Fibroblast of lung (primary cell): ENCODE data around the gene ZFP69B. TPM values are rescaled to one million over a fixed set of nuclear protein-coding genes. Genes with fewer than 3 reads are reported as not detected.

Experiments used
- DNase-seq, 2 donors: peaks; one replicate each; pipeline versions ENCODE4 v3.0.0 to v3.0.0-alpha.2; 2010; ENCODE audit warnings: low read depth in 2 of 2
- H2AFZ ChIP-seq: 2 replicates; pipeline ENCODE4 v1.5.1; 2012; ENCODE audit warnings: low read length, control low read depth, inconsistent platforms
- H3K27ac ChIP-seq: 2 replicates; pipeline ENCODE4 v1.5.1; 2011; ENCODE audit warnings: low read length, control low read depth; ENCODE audit not compliant: insufficient read depth
- H3K27me3 ChIP-seq: 2 replicates; pipeline ENCODE4 v1.5.1; 2011; ENCODE audit warnings: mild to moderate bottlenecking, low read length; ENCODE audit not compliant: control insufficient read depth, insufficient read depth
- H3K36me3 ChIP-seq: 2 replicates; pipeline ENCODE4 v1.5.1; 2011; ENCODE audit warnings: low read length; ENCODE audit not compliant: control insufficient read depth, insufficient read depth
- H3K4me1 ChIP-seq: 2 replicates; pipeline ENCODE4 v1.5.1; 2011; ENCODE audit warnings: low read length; ENCODE audit not compliant: control insufficient read depth, insufficient read depth; ENCODE audit errors: extremely low read depth
- H3K4me2 ChIP-seq: 2 replicates; pipeline ENCODE4 v1.5.1; 2011; ENCODE audit warnings: low read length, control low read depth; ENCODE audit not compliant: insufficient read depth; ENCODE audit errors: extremely low read depth
- H3K4me3 ChIP-seq, 4 experiments: fragments of 200-600 bp in 1 of 4; sonication (generic) in 1 of 4; replicated peaks in 1 of 4; 2 replicates each; pipeline ENCODE4 v1.5.1; 2011 to 2016; ENCODE audit warnings: low read length in 4 of 4, low read depth in 3 of 4, mild to moderate bottlenecking in 3 of 4, control low read depth in 2 of 4, inconsistent platforms in 1 of 4, mixed read lengths in 1 of 4; ENCODE audit not compliant: insufficient read depth in 1 of 4; ENCODE audit errors: control extremely low read depth in 1 of 4
- H3K79me2 ChIP-seq: 2 replicates; pipeline ENCODE4 v1.5.1; 2012; ENCODE audit warnings: mild to moderate bottlenecking, low read length, inconsistent platforms; ENCODE audit not compliant: control insufficient read depth, insufficient read depth
- H3K9ac ChIP-seq: 2 replicates; pipeline ENCODE4 v1.5.1; 2011; ENCODE audit warnings: mild to moderate bottlenecking, low read length, control low read depth; ENCODE audit not compliant: insufficient read depth
- H3K9me3 ChIP-seq: 2 replicates; pipeline ENCODE4 v1.5.1; 2012; ENCODE audit warnings: low read depth, low read length; ENCODE audit not compliant: control insufficient read depth, insufficient read depth
- H4K20me1 ChIP-seq: 2 replicates; pipeline ENCODE4 v1.5.1; 2011; ENCODE audit warnings: low read length; ENCODE audit not compliant: control insufficient read depth, insufficient read depth; ENCODE audit errors: extremely low read depth
- CTCF ChIP-seq, 2 donors: IDR thresholded peaks in 1 of 2; conservative IDR thresholded peaks in 1 of 2; 1 replicate in 1 of 2; 2 replicates in 1 of 2; pipeline ENCODE4 v1.5.1; 2011 to 2012; ENCODE audit warnings: low read length in 2 of 2, control low read depth in 1 of 2, inconsistent platforms in 1 of 2, low read depth in 1 of 2, mild to moderate bottlenecking in 1 of 2
- EZH2 ChIP-seq: IDR thresholded peaks from 2 replicates; pipeline ENCODE4 v1.5.1; 2012; ENCODE audit warnings: low read length, control low read depth, mild to moderate bottlenecking; ENCODE audit errors: missing control alignments
- polyA plus RNA-seq, 2 donors: library from polyadenylated mRNA; depleted of rRNA in 1 of 2; stranded (reverse) in 1 of 2; unstranded in 1 of 2; fragments of >200 nt; gene quantifications; 2 replicates each; pipeline ENCODE4 v1.2.1, GENCODE V29; 2011 to 2012; ENCODE audit warnings: missing spikeins in 1 of 2
- total RNA-seq: library from RNA; depleted of rRNA; stranded (reverse); fragments of >200 nt; gene quantifications from 2 replicates; pipeline ENCODE4 v1.2.1, GENCODE V29; 2014

ZFP69B gene
- total and polyA plus RNA-seq, 2 donors (not counting 1 experiment from before 2014, with no cell fraction given) = 2.5 to 2.7 TPM

GRCh38 chr1:40421431-40422384 is 28.6 kb upstream of the ZFP69B start:
- peak; percentile 48 to 62 for DNase-seq
- Histone ChIP-seq H3K79me2 (no peaks in the 10 kb centered on the region), H3K9me3 (no peaks in the 10 kb centered on the region), H3K27me3 (no peaks in the 10 kb centered on the region), H3K9ac (no peak overlapping the region), H4K20me1 (no peaks in the 10 kb centered on the region), H3K4me2 (no peak overlapping the region), H3K36me3 (peaks cover 3% of the 10 kb centered on the region), H3K4me1 (peaks cover 6% of the 10 kb centered on the region), H3K27ac (no peak overlapping the region), H2AFZ (no peak overlapping the region), H3K4me3 (no peak overlapping the region)
- TF ChIP-seq EZH2 (no peak), CTCF (conservative IDR thresholded peaks at IDR 0.05 in 1 of 2, IDR thresholded peaks at IDR 0.05 in 1 of 2; ENCODE audit: low read depth in 1 of 2, low read length in 2 of 2) (no peak)

- no peak overlapping the region for H2AFZ ChIP-seq
- no peaks in the 10 kb centered on the region for H3K27me3 ChIP-seq
- DNase-seq = no peak
- H3K4me1 ChIP-seq = peaks cover 6% of the 10 kb centered on the region
- H4K20me1 ChIP-seq = no peaks in the 10 kb centered on the region
- no peak overlapping the region for H3K4me3 ChIP-seq
- TF ChIP-seq CTCF (conservative IDR thresholded peaks at IDR 0.05 in 1 of 2, IDR thresholded peaks at IDR 0.05 in 1 of 2; ENCODE audit: low read depth in 1 of 2, low read length in 2 of 2) = no peak
- no peaks in the 10 kb centered on the region for H3K79me2 ChIP-seq
- H3K27ac ChIP-seq = no peak overlapping the region
- no peak overlapping the region for H3K4me2 ChIP-seq
- no peaks in the 10 kb centered on the region for H3K9me3 ChIP-seq
- no peaks in the 10 kb centered on the region for H3K36me3 ChIP-seq
- no peak overlapping the region for H3K9ac ChIP-seq
Measured at GRCh38 chr1:40422630-40423263, 27.5 kb upstream of the ZFP69B start.

- H3K9ac ChIP-seq = no peak overlapping the region
- no peak for DNase-seq
- no peaks in the 10 kb centered on the region for H3K9me3 ChIP-seq
Measured at GRCh38 chr1:40423264-40423642, 27.0 kb upstream of the ZFP69B start.

More at GRCh38 chr1:40423264-40423642, 27.0 kb upstream of the ZFP69B start:
- no peak overlapping the region for H3K4me2 ChIP-seq
- H3K4me1 ChIP-seq = peaks cover 6% of the 10 kb centered on the region
- no peak overlapping the region for H3K27ac ChIP-seq
- no peaks in the 10 kb centered on the region for H3K36me3 ChIP-seq
- H3K4me3 ChIP-seq = no peak overlapping the region
- H3K27me3 ChIP-seq = no peaks in the 10 kb centered on the region
- H4K20me1 ChIP-seq = no peaks in the 10 kb centered on the region
- no peak overlapping the region for H2AFZ ChIP-seq
- TF ChIP-seq CTCF (conservative IDR thresholded peaks at IDR 0.05 in 1 of 2, IDR thresholded peaks at IDR 0.05 in 1 of 2; ENCODE audit: low read depth in 1 of 2, low read length in 2 of 2) = no peak
- TF ChIP-seq EZH2 = no peak
- H3K79me2 ChIP-seq = no peaks in the 10 kb centered on the region
